Mesenteric fat pad (tissue), 1 donor: ENCODE measurements around the gene PPP4C. TPM values are rescaled to one million over a fixed set of nuclear protein-coding genes. Genes with fewer than 3 reads are reported as not detected.
A peak's percentile ranks its signal among the peaks of the same experiment; 100 is the strongest.

Experiments used
- DNase-seq: peaks from one replicate; pipeline ENCODE4 v3.0.0-alpha.2; 2020; ENCODE audit warnings: low spot score
- total RNA-seq: library from RNA; stranded (reverse); fragmentation: NEBNext Ultra II Directional; extraction: Animal tissue kit (Norgen Biotek cat#: 25700); gene quantifications from one replicate; pipeline ENCODE4 v1.2.1, GENCODE V29; 2021
- donor health status: DM: yes; HTN: yes; CAD: no.

Gene PPP4C
- total RNA-seq, 1 donor from 2014 or later, result 81.1 TPM

DNA sequence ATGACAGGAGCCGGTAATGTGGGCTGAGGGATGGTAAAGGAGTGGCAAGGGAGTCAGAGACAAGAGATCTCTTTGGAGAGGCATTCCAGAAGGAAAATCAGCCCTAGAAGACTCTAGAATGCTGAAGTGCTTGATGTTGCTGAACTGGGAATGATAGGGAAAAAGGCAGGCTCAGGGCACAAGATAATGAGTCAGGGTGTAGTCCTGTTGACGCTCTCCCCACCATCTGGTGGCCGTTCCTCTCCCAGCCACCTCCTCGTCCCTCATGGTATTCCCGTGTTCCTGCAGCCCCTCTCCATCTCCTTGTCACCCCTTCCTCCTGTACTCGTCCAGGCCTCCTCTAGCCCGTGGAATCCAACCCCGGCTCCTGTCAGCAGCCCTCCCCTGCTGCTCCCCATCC lies 21.3 kb upstream of the PPP4C start:
- DNase-seq, result no peak

DNA sequence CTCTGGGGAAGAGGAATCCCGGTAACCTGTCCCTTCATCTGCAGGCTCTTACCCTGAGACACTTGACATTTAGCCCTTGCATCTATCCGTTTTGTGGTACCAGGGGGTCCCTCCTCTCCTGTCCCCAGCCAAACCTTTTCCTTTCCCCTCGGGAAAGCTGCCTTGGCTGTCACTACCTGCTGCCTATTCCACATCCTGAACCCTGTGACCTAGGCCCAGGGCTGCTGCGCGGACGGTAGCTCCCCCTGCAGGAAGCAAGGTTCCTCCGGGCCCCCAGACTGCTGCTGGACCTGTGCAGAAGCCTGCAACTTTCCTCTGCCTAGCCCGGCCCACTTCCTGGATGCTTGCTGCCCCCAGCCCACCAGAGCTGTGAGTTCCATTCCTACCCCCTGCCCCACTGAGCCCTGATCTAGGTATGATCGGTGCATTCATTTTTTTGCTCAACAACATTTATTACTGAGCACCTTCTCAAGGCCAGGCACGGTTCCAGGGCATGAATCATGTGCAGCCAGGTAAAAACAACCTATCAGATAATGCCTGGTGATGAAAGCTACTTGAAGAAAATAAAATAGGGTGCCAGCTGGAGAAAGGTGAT lies 20.7 kb upstream of the PPP4C start:
- DNase-seq, result no peak

DNA sequence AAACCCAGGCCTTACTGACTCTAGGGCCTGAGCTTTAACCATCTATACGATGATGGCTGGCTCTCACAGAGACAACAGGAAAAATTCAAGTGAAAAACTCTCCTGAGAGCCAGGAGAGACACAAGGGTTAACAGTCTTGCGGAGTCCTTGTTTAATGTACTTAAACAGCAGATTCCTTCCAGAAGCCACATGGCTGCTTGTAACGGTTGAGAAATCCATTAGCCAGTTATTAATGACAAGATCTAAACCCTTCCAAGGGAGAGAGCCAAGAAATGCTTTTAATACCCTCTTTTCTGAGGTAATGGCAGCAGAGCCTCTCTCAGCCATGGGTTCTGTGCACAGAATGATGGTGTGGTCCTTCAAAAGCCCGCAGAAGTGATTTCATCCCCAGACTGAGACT lies 15.4 kb upstream of the PPP4C start:
- DNase-seq, result no peak

DNA sequence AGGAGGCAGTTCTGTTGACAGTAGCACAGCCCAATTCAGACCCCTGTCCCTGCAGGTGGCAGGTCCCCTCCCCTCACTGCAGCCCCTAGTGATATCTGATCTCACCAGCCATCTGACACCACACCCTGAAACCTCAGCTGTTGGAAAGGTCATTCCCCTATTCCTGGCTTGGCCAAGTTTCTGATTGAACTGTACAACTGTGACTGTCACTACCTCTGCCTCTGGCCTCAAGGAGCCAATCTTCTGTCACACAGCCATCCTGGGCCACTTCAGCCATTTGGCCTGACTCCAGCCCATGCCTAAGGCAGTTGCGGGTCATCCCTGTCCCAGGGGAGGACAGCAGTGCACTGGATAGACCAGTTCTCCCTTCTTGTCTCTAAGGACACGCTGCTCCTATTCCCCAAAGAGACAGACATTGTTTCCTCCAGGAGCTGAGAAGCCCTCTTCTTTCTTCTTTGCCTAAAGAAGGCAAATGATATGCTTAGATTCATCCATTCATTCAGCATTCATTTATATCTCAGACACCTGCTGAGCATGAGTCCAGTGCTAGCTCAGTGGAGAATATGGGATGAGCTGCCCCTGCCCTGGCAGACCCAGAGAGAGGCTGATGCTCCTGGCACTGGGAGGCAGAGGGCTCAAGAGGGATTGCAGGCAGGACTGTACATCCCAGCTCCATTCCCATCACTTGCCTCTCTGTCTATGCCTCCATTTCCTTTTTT lies 14.8 kb upstream of the PPP4C start:
- DNase-seq, result no peak

DNA sequence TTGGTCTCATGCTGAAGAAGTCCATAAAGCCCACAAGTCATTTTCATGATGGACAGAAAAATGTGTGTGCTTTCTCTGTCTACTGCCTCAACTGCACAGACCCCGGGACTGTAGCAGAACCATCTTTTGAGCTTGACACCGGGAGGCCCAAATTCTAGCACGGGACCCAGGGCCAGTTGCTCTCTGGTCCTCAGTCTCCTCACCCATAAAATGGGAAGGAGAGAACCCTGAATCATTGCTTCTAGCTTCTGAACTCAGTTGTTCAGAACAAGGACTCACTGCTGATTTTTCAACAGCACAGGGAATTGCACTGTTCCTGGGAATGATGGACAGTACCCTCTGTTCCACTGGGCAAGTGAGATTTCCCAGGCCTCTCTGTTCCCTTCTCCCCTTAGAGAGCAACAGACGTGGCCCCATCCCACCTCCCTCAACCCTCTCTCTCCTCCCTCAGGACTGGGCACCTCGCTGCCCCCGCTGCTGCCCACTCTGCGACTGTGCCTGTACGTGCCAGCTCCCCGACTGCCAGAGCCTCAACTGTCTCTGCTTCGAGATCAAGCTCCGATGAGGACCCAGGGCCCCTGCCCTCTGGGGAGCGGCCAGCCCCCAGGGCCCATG lies 12.4 kb upstream of the PPP4C start:
- no peak for DNase-seq

DNA sequence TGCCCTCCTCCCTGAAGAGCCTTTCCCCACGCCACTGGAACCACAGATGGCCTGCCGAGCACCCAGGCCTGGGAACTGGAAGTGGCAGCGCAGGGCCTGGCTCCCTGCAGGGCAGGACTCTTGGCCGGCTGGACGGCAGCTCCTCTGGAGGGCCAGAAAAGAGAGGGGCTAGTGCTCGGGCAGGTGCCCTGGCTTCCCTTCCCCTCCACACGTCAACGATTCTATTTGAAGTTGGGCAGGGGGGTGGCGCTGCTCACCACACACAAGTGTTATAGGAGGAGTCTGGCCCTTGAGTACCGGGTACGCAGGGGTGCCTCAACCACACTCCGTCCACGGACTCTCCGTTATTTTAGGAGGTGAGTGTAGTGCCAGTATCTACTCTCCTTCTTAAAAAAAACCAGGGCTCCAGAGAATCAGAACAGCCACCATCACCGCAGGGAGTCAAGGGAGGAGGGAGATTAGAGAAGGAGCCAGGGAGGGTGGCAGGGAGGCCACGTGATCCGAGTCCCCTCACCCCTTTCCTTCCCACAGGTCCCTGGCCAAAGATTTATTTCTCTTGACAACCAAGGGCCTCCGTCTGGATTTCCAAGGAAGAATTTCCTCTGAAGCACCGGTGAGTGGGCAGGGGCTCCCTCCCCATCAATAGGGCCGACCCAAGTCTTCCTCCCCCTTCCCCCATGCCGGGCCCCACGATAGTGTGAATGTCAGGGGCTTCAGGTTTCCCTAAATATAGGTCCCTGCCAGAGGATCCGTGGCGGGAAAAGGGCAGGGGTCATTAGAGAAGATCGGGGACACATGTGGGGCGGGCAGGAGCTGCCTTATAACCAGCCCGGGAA lies 11.7 kb upstream of the PPP4C start:
- no peak for DNase-seq

DNA sequence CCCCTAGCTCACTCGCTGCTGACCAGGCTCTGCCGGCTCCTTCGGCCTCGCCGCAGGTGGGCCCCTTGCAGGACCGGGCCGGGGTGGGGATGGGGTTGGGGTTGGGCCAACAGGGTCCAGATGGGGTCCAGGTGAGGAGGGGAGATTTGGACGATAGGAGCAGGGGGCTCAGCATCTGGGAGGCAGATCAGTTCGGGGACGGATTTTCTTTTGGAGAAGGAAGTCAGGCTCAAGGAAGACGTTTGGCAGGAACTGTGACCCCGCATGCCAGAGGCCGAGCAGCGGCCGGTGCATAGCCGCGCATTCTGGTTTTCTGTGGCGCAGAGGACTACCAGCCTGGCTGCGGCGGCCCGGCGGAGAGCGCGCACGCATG lies 11.1 kb upstream of the PPP4C start:
- DNase-seq, result no peak

DNA sequence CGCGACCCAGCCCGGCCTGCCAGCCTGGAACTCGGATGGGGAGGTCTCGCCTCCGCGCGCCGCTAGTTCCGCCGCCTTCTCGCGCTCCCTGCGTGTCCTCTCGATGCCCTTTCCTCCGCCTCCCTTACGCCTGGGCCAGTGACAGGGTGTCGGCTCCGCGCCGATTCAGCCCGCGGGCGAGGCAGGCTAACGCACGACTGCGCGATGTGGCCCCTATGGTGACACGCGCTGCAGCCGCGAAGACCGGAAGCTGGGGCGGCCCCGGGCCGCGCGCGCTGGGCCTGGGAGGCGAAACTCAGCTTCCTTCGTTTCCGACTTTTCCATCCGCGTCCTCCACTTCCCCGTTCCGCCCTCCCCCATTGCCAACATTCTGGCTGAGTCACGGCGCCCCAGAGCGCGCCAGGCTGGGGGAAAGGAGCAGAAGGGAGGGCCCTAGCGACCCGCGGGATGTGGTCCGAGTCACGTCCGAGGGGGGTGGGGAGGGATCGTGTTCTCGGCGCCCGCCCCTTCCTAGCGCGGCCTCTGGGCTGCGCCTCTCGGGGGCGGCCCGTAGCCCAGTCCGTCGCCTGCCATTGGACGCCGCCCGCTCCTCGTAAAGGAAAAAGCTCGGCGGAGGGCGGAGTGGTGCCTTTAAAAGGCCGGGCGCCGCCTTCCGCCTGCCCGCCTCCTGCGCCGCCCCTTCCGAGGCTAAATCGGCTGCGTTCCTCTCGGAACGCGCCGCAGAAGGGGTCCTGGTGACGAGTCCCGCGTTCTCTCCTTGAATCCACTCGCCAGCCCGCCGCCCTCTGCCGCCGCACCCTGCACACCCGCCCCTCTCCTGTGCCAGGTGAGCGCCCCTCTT lies 10.5 kb upstream of the PPP4C start, which contains the start of gene ALDOA:
TSS of gene ALDOA (plus strand) at position 659 of the 841 bp plus-strand sequence. CDS start 1,138 bp downstream, outside the sequence.
- peak; percentile 99 for DNase-seq

DNA sequence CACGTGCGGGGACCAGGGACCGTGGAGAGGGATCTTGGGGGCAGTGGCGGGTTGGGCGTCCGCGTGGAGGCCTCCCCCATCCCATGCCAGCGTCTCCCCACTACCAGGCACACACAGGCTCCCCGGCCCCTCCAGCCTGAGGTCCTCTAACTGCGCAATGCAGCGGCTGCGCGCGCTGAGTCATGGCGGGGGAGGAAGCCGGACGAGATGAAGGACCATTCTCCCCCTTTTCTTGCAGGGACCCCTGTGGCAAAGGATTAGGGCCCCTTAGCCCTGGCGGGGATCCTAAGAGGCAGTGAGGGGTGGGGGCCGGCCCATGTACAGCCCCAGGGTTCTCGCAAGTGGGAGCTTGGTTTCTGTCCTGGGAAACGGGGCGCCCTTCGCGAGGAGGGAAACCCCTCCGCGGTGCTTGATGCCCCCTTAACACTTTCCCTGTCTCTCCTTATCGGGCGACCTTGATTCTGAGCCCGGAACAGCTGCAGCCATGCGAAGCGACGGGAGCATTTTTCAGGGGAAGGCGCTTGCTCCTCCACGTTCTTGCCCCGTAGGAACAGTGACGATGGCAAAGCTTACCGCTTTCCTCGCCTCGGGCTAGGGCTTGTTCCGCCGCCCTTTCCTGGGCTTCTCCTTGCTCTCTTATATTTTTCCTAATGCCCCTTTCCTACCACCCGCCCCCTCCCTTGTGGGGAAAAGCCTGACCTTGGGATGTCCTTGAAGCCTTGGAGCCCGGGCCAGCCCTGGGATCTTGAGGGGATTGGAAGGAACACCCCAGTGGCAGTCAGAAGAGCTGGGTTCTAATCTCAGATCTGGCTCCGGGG lies 9.6 kb upstream of the PPP4C start:
- DNase-seq, result peak; percentile 94

DNA sequence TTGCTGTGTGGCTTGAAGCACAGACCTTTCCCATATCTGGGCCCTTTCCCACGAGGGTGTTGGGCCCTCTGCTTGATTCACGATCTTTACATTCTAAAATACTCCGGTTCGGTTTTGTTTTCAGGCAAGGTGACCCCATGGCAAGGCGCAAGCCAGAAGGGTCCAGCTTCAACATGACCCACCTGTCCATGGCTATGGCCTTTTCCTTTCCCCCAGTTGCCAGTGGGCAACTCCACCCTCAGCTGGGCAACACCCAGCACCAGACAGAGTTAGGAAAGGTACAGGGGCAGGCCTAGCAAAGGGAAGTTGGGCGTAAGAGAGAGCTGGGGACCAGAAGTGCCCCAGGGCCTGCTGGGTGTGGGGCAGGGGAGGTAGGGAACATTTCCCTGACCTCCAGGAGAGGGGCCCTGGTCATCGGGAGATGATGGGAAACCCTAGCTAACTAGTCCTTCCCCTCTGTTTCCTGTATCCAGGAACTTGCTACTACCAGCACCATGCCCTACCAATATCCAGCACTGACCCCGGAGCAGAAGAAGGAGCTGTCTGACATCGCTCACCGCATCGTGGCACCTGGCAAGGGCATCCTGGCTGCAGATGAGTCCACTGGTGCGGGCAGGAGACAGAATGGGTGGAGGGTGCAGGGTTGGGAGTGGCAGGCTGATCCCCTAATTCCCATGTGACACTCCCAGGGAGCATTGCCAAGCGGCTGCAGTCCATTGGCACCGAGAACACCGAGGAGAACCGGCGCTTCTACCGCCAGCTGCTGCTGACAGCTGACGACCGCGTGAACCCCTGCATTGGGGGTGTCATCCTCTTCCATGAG lies 8.8 kb upstream of the PPP4C start:
- DNase-seq, result no peak

DNA sequence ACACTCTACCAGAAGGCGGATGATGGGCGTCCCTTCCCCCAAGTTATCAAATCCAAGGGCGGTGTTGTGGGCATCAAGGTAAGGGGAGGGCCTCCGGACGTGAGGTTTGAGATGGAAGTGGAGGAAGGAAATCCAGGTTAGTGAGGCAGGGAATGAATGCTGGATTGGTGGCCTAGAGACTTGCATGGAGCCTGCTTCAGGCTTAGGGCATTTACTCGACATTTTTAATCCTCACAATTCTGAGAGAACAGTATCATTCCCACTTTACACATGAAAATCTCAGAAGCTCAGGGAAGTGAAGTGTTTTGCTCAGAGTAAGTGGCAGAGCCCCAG lies 8.2 kb upstream of the PPP4C start:
- DNase-seq, result no peak

DNA sequence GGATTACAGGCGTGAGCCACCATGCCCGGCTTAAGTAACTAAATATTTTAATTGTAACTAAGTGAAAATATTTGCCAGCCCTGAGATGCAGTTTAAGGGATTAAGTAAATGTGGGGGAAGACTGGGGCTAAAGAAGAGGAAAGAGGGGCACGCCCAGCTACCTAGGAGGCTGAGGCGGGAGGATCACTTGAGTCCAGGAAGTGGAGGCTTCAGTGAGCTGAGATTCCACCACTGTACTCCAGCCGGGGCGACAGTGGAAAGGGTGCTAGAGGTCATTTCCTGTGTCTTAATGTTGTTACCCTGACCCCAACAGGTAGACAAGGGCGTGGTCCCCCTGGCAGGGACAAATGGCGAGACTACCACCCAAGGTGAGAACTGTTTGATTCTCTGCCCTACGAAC lies 7.5 kb upstream of the PPP4C start:
- no peak for DNase-seq

DNA sequence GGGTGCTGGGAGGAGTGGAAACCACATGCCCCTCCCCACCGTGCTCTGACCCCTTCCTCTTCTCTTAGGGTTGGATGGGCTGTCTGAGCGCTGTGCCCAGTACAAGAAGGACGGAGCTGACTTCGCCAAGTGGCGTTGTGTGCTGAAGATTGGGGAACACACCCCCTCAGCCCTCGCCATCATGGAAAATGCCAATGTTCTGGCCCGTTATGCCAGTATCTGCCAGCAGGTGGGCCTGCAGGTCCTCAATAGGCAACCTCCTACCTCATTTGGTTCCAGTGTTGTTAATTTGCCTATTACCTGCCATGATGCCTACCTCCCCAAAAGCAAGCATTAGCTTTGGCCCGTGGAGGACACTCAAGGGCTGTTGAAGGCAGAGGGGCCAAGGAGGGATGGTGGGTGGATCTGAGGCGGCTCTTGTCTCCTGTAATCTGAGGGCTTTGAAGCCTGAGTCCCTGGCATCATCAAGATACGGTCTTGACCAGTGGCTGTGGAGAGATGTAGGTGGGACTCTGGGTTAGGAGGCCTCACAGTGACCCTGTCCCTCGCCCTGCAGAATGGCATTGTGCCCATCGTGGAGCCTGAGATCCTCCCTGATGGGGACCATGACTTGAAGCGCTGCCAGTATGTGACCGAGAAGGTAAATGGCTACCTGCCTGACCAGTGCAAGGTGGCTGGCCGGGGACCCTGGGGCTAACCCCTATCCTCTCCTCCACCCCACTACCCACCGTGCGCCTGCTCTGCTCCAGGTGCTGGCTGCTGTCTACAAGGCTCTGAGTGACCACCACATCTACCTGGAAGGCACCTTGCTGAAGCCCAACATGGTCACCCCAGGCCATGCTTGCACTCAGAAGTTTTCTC lies 6.8 kb upstream of the PPP4C start:
- DNase-seq, result no peak

DNA sequence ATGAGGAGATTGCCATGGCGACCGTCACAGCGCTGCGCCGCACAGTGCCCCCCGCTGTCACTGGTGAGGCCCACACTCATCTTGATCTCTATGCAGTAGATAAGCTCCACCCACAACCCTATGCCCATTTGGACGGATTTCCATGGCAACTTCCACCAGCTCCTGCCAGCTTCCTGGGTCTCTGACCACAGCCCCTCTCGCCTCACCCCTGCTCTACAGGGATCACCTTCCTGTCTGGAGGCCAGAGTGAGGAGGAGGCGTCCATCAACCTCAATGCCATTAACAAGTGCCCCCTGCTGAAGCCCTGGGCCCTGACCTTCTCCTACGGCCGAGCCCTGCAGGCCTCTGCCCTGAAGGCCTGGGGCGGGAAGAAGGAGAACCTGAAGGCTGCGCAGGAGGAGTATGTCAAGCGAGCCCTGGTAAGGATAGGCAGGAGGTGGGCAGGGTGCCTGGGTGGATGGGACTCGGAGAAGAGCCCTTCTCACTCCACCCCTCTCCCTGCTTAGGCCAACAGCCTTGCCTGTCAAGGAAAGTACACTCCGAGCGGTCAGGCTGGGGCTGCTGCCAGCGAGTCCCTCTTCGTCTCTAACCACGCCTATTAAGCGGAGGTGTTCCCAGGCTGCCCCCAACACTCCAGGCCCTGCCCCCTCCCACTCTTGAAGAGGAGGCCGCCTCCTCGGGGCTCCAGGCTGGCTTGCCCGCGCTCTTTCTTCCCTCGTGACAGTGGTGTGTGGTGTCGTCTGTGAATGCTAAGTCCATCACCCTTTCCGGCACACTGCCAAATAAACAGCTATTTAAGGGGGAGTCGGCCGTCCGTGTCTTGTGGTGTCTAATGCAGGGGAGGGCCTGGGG lies 6.0 kb upstream of the PPP4C start:
- no peak for DNase-seq

DNA sequence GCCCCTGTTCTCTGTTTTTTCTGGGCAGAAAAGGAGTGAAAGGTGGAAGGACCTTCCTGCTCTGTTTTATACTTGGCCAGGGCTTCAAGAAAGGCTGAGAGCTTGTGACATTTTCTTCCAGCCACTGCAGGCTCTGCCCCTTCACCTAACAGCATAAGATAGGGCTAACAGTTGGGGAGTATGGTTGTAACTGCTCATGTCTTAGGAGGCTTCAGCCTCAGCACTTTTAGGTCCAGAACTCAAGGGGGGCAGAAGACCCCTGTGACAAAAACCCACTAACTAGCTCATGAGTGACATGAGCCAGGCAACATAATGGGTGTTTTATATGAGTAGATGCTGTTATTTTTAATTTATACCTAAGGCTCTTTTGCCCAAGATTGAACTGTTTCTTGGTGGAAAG lies 5.3 kb upstream of the PPP4C start:
- DNase-seq, result no peak

DNA sequence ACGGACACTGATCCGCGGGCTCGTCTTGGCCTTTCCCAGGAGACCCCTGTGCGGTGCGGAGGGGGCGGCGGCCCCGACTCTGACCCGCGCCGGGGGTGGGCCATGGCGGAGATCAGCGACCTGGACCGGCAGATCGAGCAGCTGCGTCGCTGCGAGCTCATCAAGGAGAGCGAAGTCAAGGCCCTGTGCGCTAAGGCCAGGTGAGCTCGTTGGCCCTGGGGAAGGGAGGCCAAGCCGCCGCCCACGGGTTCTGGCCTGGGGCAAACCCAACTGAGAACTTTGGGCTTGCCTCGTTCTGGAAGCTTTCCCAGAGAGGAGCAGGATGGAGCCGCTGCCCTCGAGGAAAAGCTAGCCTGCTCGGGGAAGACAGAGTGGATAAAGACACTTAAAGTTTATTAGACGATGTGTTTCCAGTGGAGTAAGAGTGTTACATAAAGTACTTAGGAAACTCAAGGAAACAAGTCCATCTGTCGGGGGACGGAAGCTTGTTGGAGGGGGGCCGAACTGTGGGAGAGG lies 540 bp downstream of the PPP4C start:
- DNase-seq, result no peak

DNA sequence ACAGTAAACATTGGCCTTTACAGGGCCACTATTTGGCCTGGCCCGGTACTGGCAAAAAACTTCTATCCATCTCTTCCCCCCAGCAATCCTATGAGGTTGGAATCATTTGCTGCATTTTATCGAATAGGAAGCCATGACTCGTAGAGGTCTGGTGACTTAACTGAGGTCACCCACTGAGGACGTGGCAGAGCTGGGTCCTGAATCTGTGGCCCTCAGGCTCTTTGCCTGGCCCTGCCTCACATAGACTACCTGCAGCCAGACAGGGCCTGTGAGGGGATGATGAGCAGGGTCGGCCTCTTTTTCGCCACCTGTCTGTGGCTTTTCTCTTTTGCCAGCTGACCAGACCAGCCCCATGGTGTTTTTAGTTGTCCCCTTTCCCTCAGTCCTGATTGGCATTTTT lies 1.9 kb downstream of the PPP4C start:
- DNase-seq, result no peak
